Testis (tissue), 3 donors: ENCODE data around the gene FOLH1. TPM values are rescaled to one million over a fixed set of nuclear protein-coding genes. Genes with fewer than 3 reads are reported as not detected.
"Not testable (repeated sequence)": the region's sequence is repeated elsewhere in the genome, so short reads cannot be mapped to it uniquely, and the experiment has no call there.

Experiments used
- DNase-seq: peaks from one replicate; pipeline ENCODE4 v3.0.0-alpha.2; 2019
- H3K27ac ChIP-seq, 2 donors: fragments of 200-600 bp; sonication (generic); one replicate each; pipeline ENCODE4 v1.5.1; 2019
- H3K27me3 ChIP-seq: fragments of 200-600 bp; sonication (generic); one replicate; pipeline ENCODE4 v1.5.1; 2019
- H3K36me3 ChIP-seq: fragments of 200-600 bp; sonication (generic); one replicate; pipeline ENCODE4 v1.5.1; 2017; ENCODE audit warnings: low read depth; ENCODE audit errors: missing control alignments
- H3K4me1 ChIP-seq: fragments of 200-600 bp; sonication (generic); one replicate; pipeline ENCODE4 v1.5.1; 2019
- H3K4me3 ChIP-seq, 2 donors: fragments of 200-600 bp; sonication (generic); one replicate each; pipeline ENCODE4 v1.5.1; 2017 to 2019
- H3K9me3 ChIP-seq: fragments of 200-600 bp; sonication (generic); one replicate; pipeline ENCODE4 v1.5.1; 2017
- POLR2A ChIP-seq: fragments of 450-650 bp; IDR thresholded peaks from one replicate; pipeline ENCODE4 v1.6.1; 2017; ENCODE audit warnings: antibody characterized with exemption, mild to moderate bottlenecking, moderate library complexity
- WGBS, 2 donors: methylation state at CpG; one replicate each; pipeline ENCODE4 v1.1.5; 2018; 5-methylcytosine and 5-hydroxymethylcytosine counted together
- intact Hi-C: fragments of 100-400 bp; cut with DNase I; formaldehyde crosslinking; loops from one replicate; pipeline ENCODE4 v1.15.1; 2023; ENCODE audit warnings: low total_unique reads
- polyA plus RNA-seq: library from polyadenylated mRNA; stranded (reverse); fragments of 350-450 nt; fragmentation: Illumina TruSeq; extraction: RNeasy Lipid Tissue Mini Kit (QIAGEN cat#74804); gene quantifications from one replicate; pipeline ENCODE4 v1.2.3, GENCODE V29; 2014; ENCODE audit warnings: low read depth, low replicate concordance; ENCODE audit not compliant: insufficient read depth
- total RNA-seq, 2 donors: library from RNA; depleted of rRNA; stranded (reverse); fragments of >200 nt; gene quantifications; one replicate each; pipeline ENCODE4 v1.2.3, GENCODE V29; 2016
- TF ChIP-seq, protein P1 (sequence below), 3 experiments: fragments of 450-650 bp in 2 of 3; fragments of 200-600 bp in 1 of 3; sonication (generic) in 1 of 3; IDR thresholded peaks; one replicate each; pipeline ENCODE4 v1.5.1; 2016 to 2019; ENCODE audit warnings: antibody characterized with exemption in 3 of 3, mild to moderate bottlenecking in 2 of 3, moderate library complexity in 1 of 3

The FOLH1 gene
- total and polyA plus RNA-seq, 3 donors from 2014 or later: 1.6 to 3.1 (median 1.7) TPM

DNA sequence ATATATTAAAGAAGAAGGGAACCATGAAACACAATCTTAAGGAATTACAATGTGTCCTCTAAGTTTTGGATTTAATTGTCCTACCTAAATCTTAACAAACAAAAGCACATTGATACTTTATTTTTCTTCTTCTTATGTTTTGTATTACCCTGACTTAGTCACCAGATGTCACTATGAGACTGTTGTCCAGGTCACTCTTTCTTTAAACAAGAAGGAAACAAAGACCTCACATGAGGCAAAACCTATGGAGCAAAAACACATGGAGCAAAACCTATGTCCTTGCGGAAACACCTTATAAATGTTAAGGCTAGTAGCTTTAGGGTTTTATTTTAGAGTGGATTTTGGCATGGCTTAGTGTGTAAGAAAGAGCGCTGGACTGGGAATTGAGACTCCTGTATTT is 20.7 kb upstream of the FOLH1 start:
- DNase-seq, H3K9me3 ChIP-seq, H3K4me1 ChIP-seq, H3K36me3 ChIP-seq, H3K27ac ChIP-seq, H3K27me3 ChIP-seq, intact Hi-C loops, H3K4me3 ChIP-seq: not testable (repeated sequence)
- TF ChIP-seq, protein P1, sequence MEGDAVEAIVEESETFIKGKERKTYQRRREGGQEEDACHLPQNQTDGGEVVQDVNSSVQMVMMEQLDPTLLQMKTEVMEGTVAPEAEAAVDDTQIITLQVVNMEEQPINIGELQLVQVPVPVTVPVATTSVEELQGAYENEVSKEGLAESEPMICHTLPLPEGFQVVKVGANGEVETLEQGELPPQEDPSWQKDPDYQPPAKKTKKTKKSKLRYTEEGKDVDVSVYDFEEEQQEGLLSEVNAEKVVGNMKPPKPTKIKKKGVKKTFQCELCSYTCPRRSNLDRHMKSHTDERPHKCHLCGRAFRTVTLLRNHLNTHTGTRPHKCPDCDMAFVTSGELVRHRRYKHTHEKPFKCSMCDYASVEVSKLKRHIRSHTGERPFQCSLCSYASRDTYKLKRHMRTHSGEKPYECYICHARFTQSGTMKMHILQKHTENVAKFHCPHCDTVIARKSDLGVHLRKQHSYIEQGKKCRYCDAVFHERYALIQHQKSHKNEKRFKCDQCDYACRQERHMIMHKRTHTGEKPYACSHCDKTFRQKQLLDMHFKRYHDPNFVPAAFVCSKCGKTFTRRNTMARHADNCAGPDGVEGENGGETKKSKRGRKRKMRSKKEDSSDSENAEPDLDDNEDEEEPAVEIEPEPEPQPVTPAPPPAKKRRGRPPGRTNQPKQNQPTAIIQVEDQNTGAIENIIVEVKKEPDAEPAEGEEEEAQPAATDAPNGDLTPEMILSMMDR (IDR thresholded peaks at IDR 0.05): peak in 1 of 3 experiments; percentile 24
- WGBS, 2 donors: 73 to 77% methylated on average over 2 of the region's 2 CpGs

DNA sequence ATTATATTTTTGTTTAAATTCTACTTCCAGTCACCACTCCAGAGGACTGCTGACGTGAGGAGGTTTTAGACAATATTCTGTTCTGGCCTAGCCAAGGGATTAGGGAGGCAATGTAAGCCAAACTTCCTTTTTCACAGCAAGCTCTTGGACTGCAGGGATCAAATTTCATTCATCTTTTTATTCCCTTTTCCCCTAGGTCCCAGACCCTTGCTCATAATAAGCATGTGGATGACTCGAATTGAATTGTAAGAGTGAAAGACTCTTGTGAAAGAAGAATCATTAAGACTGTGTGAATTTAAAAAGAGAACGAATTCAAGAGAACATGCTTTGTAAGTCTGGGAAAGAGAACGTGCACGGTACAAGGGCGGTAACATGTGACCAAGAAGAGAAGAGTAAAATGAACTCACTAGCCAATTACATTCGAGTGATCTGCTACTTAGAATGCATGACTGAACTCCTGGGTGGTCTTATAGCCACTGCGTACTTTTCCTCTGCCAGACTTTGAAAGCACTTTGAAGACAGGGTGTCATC is 16.9 kb upstream of the FOLH1 start:
- H3K4me1 ChIP-seq, H3K36me3 ChIP-seq, intact Hi-C loops, H3K27ac ChIP-seq, H3K27me3 ChIP-seq, DNase-seq, H3K9me3 ChIP-seq, H3K4me3 ChIP-seq: not testable (repeated sequence)
- 57 to 67% methylated on average over 8 of the region's 8 CpGs for WGBS, 2 donors

GRCh38 chr11:49221112-49221511 is 12.7 kb upstream of the FOLH1 start:
- H3K4me1 ChIP-seq: no peaks in the 10 kb centered on the region
- no peaks in the 10 kb centered on the region for H3K27me3 ChIP-seq
- DNase-seq: no peak
- H3K27ac ChIP-seq: no peak overlapping the region
- TF ChIP-seq POLR2A: no peak
- H3K36me3 ChIP-seq: no peaks in the 10 kb centered on the region
- WGBS, 2 donors: 93 to 94% methylated on average over 5 of the region's 5 CpGs
- intact Hi-C loops: no loop called here
- H3K4me3 ChIP-seq: no peak overlapping the region
- no peaks in the 10 kb centered on the region for H3K9me3 ChIP-seq

DNA sequence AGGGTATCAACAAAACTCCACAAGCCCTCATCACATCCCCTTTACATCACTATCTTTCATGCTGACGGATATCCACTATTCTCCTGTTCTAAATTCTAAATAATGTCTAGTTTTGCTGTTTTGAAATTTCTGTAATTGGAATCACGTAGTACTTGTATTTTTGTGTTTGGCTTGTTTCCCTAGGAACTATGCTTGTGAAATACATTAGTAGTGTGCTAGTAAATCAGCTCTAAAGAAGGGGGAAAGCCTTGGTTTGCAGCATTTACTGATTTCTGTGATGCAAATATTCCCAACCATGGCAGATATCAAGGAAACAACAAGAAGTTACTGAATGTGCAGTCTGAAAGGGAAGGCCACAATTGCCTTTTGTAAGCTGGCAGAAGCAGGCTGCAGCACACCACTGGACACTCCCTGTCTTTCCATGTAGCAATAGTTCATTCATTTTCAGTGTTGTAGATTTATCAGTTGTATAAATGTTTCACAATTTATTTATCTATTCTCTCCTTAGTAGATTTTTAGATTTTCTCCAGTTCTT is 4.7 kb upstream of the FOLH1 start:
- Histone ChIP-seq H3K27me3 (no peaks in the 10 kb centered on the region), H3K4me3 (no peak overlapping the region), H3K9me3 (no peaks in the 10 kb centered on the region), H3K36me3 (no peaks in the 10 kb centered on the region), H3K27ac (no peak overlapping the region), H3K4me1 (no peaks in the 10 kb centered on the region)
- TF ChIP-seq, protein P1 (IDR thresholded peaks at IDR 0.05): no peak
- no peak for TF ChIP-seq POLR2A
- DNase-seq: no peak
- WGBS, 2 donors: 62 to 65% methylated on average over 2 of the region's 2 CpGs
- intact Hi-C loops: no loop called here

DNA sequence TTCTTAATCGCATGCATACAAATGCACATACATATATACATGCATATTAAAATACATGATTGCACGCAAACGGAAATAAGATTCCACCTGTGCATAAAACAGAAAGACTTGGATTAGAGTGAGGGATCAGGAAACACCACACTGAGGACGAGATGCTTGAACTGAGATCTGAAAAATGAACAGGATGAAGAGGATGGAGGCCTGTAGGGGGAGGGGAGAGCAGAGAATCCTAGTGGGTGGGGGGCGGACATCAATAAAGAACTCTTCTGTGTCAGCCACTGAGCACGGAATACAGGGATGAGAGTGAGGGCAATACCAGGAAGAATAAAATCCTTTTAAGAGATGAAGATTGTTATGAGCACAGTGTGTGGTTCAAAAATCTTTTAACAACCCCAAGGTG is 1.4 kb downstream of the FOLH1 start:
- 75 to 77% methylated on average over 6 of the region's 6 CpGs for WGBS, 2 donors
- DNase-seq, intact Hi-C loops, H3K4me1 ChIP-seq, H3K36me3 ChIP-seq, H3K9me3 ChIP-seq, H3K27me3 ChIP-seq, H3K27ac ChIP-seq, H3K4me3 ChIP-seq: not testable (repeated sequence)

GRCh38 chr11:49202287-49202976 is 6.0 kb downstream of the FOLH1 start:
- H3K4me3 ChIP-seq: no peak overlapping the region
- no peak overlapping the region for H3K27ac ChIP-seq
- H3K27me3 ChIP-seq: no peaks in the 10 kb centered on the region
- WGBS, 2 donors: 67 to 90% methylated on average over 4 of the region's 4 CpGs
- intact Hi-C loops: no loop called here
- H3K9me3 ChIP-seq: no peaks in the 10 kb centered on the region
- H3K4me1 ChIP-seq: no peaks in the 10 kb centered on the region
- TF ChIP-seq, protein P1 (IDR thresholded peaks at IDR 0.05): no peak
- no peak for TF ChIP-seq POLR2A
- no peak for DNase-seq
- no peaks in the 10 kb centered on the region for H3K36me3 ChIP-seq

- H3K27ac ChIP-seq, intact Hi-C loops: not testable (repeated sequence)
Observed at GRCh38 chr11:49196775-49197174, 11.6 kb downstream of the FOLH1 start.

GRCh38 chr11:49196002-49196401 is 12.4 kb downstream of the FOLH1 start:
- H3K36me3 ChIP-seq, H3K9me3 ChIP-seq, H3K27me3 ChIP-seq, DNase-seq, H3K4me3 ChIP-seq, intact Hi-C loops, H3K4me1 ChIP-seq, H3K27ac ChIP-seq: not testable (repeated sequence)
- 90 to 92% methylated on average over 6 of the region's 6 CpGs for WGBS, 2 donors

More at GRCh38 chr11:49196775-49197174, 11.6 kb downstream of the FOLH1 start:
- H3K4me3 ChIP-seq, H3K36me3 ChIP-seq, H3K27me3 ChIP-seq, H3K9me3 ChIP-seq, DNase-seq, H3K4me1 ChIP-seq: not testable (repeated sequence)
- WGBS, 2 donors: 70 to 76% methylated on average over 1 of the region's 1 CpG

- H3K27me3 ChIP-seq, intact Hi-C loops, DNase-seq, H3K36me3 ChIP-seq, H3K9me3 ChIP-seq, H3K27ac ChIP-seq, H3K4me1 ChIP-seq: not testable (repeated sequence)
- 40 to 45% methylated on average over 2 of the region's 2 CpGs for WGBS, 2 donors
- peak overlapping the region in 1 of 2 donors; percentile 31 for H3K4me3 ChIP-seq
Observed at GRCh38 chr11:49190287-49190686, 18.1 kb downstream of the FOLH1 start.
